Measurements from ENCODE around the gene GRM5.
A peak's percentile ranks its signal among the peaks of the same experiment; 100 is the strongest.
"Not testable (repeated sequence)": the region's sequence is repeated elsewhere in the genome, so short reads cannot be mapped to it uniquely, and the experiment has no call there.

Gene GRM5

DNA sequence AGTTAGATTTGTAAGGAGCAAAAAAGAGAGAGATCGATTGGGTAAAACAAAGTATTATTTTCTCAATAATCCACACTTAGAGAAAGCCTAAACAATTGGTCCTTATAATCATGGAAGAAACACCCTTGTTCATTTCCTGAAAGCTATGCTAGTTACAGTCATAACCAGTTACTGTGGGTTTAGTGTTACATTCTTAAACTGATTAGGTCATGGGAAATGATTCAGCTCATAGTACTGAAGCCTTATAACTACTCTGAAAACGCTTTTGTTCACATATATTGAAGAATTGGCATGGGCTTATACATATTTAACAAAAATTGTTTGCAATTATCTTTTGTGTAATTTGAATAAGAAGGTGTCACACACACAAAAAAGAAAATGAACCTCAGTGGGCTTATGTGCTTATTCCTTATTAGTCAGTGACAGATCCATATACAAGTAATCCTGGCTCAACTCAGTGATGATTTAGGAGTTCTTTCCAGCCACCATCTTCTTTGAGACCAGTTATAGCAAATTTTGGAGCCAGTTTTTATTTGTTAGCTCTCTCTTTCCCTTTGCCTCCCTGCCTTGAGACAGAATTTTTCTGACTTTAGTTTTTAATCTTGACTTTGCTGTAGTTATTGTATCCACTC lies 529.8 kb downstream of the GRM5 start:
- no peak for DNase-seq

DNA sequence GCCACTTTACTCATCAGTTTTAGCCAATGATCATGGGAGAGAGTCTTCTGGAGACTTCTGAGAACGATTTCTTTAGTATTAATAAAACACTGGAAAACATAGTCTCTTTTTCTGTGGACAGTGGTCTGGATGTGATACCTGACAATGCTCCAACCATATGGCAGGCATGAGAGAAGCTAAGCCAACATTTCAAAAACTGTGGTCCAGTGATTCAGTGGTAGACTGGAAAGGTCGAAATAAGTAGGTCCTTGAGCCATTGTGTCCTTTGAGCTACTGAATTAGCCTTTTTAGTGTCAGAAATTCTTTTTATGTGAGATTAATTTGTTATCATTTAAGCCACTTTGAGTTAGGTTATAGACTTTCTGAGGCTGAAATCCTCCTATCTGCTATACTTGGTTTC lies 530.5 kb downstream of the GRM5 start:
- no peak for DNase-seq

DNA sequence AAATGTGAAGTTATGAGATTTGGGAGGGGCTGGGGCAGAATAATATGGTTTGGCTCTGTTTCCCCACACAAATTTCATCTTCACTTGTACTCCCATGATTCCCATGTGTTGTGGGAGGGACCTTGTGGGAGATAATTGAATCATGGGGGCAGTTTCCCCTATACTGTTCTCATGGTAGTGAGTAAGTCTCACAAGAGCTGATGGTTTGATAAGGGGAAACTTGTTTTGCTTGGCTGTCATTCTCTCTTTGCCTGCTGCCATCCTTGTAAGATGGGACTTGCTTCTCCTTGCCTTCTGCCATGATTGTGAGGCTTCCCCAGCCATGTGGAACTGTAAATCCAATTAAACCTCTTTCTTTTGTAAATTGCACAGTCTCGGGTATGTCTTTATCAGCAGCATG lies 531.1 kb downstream of the GRM5 start:
- DNase-seq = not testable (repeated sequence)

DNA sequence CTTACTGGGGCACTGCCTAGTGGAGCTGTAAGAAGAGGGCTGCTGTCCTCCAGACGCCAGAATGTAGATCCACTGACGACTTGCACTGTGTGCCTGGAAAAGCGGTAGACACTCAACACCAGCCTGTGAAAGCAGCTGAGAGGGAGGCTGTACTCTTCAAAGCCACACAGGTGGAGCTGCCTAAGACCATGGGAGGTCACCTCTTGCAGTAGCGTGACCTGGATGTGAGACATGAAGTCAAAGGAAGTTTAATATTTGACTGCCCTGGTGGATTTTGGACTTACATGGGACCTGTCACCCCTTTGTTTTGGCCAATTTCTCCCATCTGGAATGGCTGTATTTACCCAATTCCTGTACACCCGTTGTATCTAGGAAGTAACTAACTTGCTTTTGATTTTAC lies 531.6 kb downstream of the GRM5 start:
- no peak for DNase-seq

DNA sequence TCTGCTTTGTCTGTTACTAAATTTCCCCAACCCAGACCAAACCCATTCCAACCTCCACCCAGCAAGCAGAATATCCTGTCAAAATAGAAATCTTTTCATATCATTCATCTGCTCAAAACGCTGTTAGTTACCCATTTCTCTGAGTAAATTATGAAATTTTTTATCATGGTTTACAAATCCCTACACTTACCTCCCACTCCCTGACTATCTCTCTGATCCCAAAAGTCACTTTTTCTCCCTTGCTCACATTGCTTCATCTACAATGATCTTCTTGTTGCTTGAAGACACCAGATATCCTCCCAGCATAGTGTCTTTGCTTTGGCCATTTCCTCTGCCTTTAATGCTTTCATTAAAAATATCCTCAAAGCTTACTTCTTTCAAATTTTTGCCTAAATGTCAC lies 532.8 kb downstream of the GRM5 start:
- DNase-seq = no peak

- DNase-seq = no peak
Observed at GRCh38 chr11:88531831-88532230, 534.0 kb downstream of the GRM5 start.

DNA sequence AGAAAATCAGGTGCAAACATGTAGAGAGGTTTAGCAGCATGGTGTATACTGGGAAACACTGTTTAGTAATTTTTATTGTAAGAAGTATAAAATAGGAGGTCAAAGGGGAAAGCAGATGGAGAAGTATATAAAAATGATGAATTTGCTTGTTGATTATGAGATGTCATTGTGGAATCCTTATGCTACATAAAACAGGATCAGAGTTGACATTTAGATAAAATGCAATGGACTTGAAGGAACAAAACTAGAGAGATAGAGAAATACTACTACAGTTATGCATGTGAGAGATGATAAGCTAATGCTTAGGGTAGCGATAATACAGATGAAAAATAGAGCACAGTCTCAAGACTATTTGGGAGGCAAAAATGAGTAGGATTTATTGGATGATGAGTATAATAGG lies 536.4 kb downstream of the GRM5 start:
- DNase-seq = no peak

DNA sequence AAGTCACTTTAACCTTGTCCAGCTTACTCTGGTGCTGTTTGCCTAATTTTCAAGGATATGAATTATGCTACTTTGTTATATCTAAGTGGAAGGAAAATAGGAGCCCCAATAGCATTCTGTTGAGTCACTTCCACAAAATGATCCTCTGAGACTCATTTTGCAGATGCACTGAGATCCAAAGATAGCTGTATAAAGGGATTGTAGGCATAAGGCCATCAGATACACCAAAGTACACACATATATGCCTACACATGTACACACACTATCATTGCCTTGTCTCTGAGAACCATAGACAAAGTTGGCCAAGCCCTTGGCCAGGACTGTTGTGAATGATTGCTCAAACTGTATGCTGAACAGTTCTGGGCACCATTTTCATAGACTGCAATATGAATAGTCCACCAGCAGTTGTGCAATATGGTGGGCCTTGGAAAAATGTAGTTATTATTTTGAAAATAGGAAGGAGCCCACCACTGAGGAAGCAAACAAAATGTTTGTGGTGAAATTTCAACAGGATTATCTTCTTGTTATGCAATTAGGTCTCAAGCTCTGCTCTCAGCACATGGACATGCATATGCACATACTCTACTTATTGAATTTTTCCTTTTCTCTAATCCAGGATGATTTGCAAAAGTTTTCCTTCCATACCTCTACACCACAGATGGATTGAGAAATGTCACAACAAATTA lies 542.3 kb downstream of the GRM5 start:
- DNase-seq = no peak

- no peak for DNase-seq
Observed at GRCh38 chr11:88522624-88523385, 543.0 kb downstream of the GRM5 start.

DNA sequence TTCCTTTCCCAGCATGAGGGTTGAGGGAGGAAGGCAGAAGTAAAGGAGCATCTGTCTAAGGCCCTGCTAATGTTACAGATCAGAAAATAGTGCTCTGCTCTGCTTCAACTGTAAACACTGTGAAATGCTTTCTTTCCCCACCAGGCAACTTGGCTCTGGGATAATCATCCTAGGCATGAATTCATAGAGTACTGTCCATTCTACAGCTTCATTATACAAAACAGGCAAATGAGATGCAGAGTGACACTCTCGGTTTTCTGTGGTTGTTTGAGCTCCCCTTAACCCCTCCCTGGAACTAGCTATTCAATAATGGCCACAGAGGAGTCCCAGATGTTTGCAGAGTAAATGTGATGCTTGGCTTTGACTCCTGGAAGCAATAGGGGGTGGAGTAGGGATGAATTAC lies 544.0 kb downstream of the GRM5 start:
- DNase-seq = no peak

DNA sequence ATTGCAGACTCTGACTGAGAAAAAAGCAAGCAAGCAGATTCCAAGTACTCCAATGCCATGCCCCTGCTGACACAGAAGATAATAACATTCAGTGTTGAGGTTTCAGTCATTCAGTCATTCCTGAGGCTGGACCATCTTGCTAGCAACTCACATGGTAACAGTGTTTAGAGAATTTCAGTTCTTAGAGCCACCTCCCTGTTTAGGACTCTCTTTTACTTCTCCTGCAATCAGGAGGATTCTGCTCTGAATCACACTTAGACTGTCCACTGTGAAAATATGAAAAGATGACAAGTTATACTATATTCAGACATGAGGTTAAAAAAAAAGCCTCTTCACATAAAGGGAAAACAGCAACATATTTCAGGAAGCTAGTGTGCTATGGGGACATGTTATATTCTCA lies 544.4 kb downstream of the GRM5 start:
- DNase-seq = no peak

- no peak for DNase-seq
Observed at GRCh38 chr11:88520391-88520790, 545.4 kb downstream of the GRM5 start.

GRCh38 chr11:88515002-88515401 lies 550.8 kb downstream of the GRM5 start:
- DNase-seq = no peak

DNA sequence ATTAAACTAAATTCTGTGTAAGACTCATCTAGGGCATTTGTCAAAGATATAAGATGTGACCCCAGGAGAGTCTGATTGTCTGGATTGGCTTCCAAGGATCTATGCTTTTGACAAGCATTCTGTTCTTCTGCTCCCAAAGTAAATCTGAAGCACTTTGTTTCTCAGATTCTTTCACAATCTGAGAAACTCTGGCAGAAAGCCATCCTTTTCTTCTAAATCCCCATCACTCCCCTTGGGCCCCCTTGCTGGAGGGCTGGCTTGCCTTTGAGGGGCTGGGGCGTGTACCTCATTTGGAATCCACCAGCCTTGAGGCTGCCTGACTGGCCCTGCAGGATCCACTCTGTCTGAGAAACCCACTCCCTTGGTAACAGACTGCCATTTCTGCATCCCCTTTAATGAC lies 554.8 kb downstream of the GRM5 start:
- no peak for DNase-seq

GRCh38 chr11:88508759-88509581 lies 556.8 kb downstream of the GRM5 start:
- DNase-seq = peak; percentile 45

DNA sequence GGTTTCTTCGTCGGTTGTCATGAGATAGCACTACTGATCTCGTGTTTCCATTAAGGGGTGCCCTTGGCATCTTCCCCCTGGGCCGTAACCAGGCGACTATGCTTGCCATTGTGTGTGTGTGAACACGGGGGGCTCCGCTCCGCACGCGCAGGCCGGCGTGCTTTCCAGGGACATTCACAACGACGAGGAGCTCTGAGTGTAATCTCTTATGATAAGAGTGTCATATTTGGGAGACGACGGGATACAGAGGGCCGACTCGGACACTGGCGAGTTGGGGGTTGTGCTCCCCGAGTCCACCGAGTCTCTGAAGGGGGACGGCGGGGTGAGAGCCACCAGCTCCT lies 557.4 kb downstream of the GRM5 start:
- no peak for DNase-seq

GRCh38 chr11:88507771-88508417 lies 557.9 kb downstream of the GRM5 start:
- no peak for DNase-seq

DNA sequence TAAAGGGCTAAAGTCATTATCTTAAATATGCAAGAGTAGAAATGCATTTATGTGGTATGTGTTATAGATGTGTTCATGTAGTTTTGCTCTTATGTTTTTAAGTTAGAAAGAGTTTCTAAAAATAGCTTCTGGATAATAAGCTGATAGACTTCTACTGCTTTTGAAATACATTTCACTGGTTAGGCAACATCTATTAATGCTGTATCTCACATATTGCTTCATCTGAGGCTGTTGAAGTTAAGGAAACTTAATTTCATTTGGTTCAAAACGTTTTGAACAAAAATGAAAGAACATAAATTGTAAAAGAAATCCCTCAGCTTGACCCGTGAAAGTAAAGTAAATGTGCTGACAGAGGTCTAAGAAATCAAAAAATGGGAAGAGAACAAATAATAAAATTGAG lies 564.2 kb downstream of the GRM5 start:
- no peak for DNase-seq

DNA sequence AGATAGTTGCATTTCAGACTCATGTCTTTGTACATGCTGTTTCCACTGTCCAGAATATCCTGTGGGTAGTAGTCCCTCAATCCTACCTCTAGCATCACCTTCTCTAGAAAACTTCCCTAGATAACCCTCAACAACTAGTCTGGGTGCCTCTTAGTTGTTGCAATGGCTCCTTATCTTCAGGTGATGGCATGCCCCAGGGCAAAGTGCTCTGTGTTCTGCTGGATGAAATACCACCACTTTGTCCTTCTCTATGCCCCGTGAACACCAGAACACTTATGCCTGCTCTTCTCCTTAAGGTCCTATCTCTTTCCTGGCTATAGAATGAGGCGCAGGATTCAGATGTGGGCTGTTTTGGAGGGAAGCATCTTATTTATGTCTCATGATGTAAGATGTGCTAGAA lies 569.9 kb downstream of the GRM5 start:
- no peak for DNase-seq

GRCh38 chr11:88494848-88495247 lies 570.9 kb downstream of the GRM5 start:
- DNase-seq = no peak

DNA sequence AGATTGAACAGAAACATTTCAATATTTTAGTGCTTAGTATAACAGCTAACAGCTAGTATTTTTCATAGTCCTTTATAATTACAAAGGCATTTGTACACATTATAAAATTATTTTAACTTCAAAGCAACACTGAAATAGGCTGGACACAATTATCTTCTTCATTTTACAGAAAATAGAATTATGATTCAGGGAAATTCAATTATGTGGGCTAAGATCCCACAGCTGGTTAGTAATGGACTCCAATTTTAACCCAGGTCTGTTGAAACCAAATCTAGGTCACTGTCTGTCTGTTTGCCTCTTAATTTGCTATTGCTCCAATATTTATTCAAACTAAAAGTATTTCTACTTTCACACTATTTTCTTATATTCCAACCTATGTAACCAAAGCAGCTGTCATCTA lies 574.1 kb downstream of the GRM5 start:
- no peak for DNase-seq

- no peak for DNase-seq
Observed at GRCh38 chr11:88489030-88489429, 576.8 kb downstream of the GRM5 start.

DNA sequence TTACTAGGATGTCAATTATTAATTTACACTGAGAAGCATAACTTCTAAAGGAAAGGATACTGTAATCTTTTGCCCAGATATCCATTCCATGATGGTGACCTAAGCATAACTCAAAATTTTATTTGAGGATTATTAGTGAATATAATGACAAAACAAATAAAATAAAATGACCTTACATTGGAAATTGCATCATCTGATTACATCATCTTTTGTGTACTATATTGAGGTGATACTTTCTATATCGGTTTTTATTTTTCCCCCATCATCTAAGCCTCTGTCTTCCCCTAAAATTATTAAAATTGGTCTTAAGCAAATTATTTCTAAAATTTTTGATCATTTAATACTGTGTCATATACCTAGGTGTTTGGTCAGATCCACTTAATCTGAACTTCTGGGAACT lies 578.1 kb downstream of the GRM5 start:
- DNase-seq = no peak

Measured in activated CD4-positive, alpha-beta T cell treated with anti-CD3 and anti-CD28 coated beads for 48 hours (primary cell).